Ishikawa (cell line): Measurements from ENCODE around the gene NGF.

ENCODE experiments used
- CEBPB ChIP-seq: IDR thresholded peaks from 2 replicates; pipeline ENCODE4 v1.6.1; 2012
- CREB1 ChIP-seq: IDR thresholded peaks from 2 replicates; pipeline ENCODE4 v1.6.1; 2012; ENCODE audit warnings: low read depth
- EP300 ChIP-seq: IDR thresholded peaks from 2 replicates; pipeline ENCODE4 v1.6.1; 2012; ENCODE audit warnings: borderline replicate concordance
- FOXM1 ChIP-seq: IDR thresholded peaks from 2 replicates; pipeline ENCODE4 v1.6.1; 2012; ENCODE audit warnings: low read depth, borderline replicate concordance
- RAD21 ChIP-seq: IDR thresholded peaks from 2 replicates; pipeline ENCODE4 v1.6.1; 2012; ENCODE audit warnings: low read depth
- ZBTB7A ChIP-seq: IDR thresholded peaks from 2 replicates; pipeline ENCODE4 v1.6.1; 2012; ENCODE audit warnings: low read depth
- TF ChIP-seq, protein P1 (sequence below): IDR thresholded peaks from 2 replicates; pipeline ENCODE4 v1.6.1; 2012
- TF ChIP-seq, protein P2 (sequence below): IDR thresholded peaks from 2 replicates; pipeline ENCODE4 v1.6.1; 2012; ENCODE audit warnings: low read depth, mild to moderate bottlenecking

DNA sequence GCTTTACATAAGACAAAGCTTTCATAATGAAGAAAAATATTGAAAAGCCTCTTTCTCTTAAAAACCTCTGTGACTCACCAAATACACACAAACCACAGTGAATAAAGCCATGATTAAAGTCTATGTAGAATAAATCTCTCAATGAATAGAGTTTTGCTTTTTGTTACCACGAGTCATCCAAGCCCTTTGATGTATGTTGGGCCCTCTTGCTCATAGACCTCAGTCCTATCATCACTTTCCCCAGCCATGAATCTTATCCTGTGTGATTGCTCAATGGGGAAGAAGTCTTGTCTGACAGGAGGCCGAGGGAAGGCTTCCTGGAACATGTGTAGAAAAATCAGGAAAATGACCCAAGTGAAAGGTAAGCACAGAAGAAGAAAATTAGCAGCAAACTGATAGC lies 60.8 kb downstream of the NGF start:
- TF ChIP-seq, protein P1, sequence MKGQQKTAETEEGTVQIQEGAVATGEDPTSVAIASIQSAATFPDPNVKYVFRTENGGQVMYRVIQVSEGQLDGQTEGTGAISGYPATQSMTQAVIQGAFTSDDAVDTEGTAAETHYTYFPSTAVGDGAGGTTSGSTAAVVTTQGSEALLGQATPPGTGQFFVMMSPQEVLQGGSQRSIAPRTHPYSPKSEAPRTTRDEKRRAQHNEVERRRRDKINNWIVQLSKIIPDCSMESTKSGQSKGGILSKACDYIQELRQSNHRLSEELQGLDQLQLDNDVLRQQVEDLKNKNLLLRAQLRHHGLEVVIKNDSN, result no peak
- TF ChIP-seq CREB1, result no peak
- TF ChIP-seq, protein P2, sequence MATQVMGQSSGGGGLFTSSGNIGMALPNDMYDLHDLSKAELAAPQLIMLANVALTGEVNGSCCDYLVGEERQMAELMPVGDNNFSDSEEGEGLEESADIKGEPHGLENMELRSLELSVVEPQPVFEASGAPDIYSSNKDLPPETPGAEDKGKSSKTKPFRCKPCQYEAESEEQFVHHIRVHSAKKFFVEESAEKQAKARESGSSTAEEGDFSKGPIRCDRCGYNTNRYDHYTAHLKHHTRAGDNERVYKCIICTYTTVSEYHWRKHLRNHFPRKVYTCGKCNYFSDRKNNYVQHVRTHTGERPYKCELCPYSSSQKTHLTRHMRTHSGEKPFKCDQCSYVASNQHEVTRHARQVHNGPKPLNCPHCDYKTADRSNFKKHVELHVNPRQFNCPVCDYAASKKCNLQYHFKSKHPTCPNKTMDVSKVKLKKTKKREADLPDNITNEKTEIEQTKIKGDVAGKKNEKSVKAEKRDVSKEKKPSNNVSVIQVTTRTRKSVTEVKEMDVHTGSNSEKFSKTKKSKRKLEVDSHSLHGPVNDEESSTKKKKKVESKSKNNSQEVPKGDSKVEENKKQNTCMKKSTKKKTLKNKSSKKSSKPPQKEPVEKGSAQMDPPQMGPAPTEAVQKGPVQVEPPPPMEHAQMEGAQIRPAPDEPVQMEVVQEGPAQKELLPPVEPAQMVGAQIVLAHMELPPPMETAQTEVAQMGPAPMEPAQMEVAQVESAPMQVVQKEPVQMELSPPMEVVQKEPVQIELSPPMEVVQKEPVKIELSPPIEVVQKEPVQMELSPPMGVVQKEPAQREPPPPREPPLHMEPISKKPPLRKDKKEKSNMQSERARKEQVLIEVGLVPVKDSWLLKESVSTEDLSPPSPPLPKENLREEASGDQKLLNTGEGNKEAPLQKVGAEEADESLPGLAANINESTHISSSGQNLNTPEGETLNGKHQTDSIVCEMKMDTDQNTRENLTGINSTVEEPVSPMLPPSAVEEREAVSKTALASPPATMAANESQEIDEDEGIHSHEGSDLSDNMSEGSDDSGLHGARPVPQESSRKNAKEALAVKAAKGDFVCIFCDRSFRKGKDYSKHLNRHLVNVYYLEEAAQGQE, result no peak
- TF ChIP-seq FOXM1, result no peak
- no peak for TF ChIP-seq CEBPB
- TF ChIP-seq RAD21, result no peak
- no peak for TF ChIP-seq ZBTB7A
- no peak for TF ChIP-seq EP300
